GM08714 (cell line): Measurements from ENCODE around the gene IL18BP.

Experiments
- H3K4me3 ChIP-seq: fragments of 200-500 bp; sonication (Bioruptor generic); 2 replicates; pipeline ENCODE4 v1.5.1; 2014; ENCODE audit warnings: mild to moderate bottlenecking, low read length, inconsistent platforms
- ZNF274 ChIP-seq: IDR thresholded peaks from 2 replicates; pipeline ENCODE4 v1.6.1; 2012; ENCODE audit warnings: mild to moderate bottlenecking, low read depth, low read length

Gene IL18BP

DNA sequence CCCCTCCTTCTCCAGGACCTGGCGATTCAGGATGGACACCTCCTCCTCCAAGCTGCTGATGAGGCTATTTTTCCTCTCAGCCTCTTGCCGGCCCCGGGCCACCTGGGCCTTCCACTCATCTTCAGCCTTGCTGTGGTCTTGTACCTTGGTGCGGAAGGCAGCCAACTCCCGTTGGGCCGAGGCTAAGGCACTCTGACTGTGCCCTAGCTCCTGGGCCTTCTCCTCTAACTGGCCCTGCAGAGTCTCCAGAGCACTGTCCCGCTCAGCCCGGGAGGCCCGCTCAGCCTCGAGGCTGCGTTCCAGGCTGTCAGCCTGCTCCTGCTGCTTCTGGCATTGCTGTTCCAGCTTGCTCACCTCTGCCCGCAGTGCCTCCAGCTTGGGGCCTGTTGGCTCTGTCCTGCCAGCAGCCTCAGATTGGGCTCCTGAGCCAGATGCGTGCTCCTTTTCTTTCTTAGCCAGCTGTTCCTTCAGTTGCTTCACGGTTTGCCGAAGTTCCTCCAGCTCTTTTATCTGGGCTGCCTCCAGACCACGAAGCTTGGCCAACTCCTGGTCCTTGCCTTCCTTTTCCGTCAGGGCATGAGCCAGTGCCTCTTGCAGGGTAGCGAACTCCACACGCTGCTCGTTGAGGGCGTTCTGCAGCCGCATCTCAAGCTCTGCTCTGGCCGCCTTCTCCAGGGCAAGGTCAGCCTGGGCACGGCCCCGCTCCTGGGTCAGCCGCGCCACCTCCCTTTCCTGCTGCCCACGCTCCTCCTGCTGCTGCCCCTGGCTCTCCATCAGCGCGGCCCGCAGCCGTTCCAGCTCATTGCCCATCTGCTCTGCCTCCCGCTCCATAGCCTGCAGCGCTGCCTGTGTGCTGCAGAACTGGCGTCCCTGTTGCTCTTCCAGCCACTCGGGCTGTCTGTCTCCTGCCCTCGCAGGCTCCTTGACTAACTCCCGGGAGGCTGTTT lies 15.3 kb downstream of the IL18BP start:
- H3K4me3 ChIP-seq: no peak overlapping the region
- no peak for TF ChIP-seq ZNF274

GRCh38 chr11:72014761-72015320 lies 16.1 kb downstream of the IL18BP start:
- no peak for TF ChIP-seq ZNF274
- no peak overlapping the region for H3K4me3 ChIP-seq

DNA sequence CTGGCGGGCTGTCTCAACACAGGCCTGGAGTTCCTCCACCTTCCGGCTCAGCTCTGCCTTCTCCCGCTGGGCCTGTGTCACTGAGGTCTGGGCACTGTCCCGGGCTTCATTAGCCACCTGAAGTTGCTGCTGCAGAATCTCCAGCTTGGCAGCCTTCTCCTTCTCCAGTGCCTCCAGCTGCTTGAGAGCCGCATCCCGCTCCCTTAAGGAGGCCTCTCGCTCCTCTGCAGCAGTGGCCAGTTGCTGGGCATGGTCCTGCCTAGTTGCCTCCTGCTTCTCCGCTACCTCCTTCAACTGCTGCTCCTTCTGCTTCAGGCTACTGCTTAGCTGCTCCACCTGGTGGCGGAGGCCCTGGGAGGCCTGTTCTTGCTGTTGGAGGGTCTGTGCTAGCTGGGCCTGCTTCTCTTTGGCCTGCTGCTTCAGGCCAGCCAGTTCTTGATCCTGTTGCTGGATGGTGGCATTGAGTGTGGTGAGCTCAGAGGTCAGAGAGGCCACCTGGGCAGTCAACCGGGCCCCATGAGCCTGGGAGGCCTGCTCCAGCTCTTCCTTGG lies 16.9 kb downstream of the IL18BP start:
- TF ChIP-seq ZNF274: no peak
- no peak overlapping the region for H3K4me3 ChIP-seq

- H3K4me3 ChIP-seq: no peak overlapping the region
- TF ChIP-seq ZNF274: no peak
These were observed 19.5 kb downstream of the IL18BP start for GRCh38 chr11:72018171-72018570.

GRCh38 chr11:72023335-72023734 lies 24.6 kb downstream of the IL18BP start:
- H3K4me3 ChIP-seq: no peak overlapping the region
- TF ChIP-seq ZNF274: no peak

GRCh38 chr11:72024069-72024754 lies 25.5 kb downstream of the IL18BP start:
- H3K4me3 ChIP-seq: no peak overlapping the region
- TF ChIP-seq ZNF274: no peak

GRCh38 chr11:72026090-72026489 lies 27.4 kb downstream of the IL18BP start:
- no peak for TF ChIP-seq ZNF274
- no peak overlapping the region for H3K4me3 ChIP-seq

DNA sequence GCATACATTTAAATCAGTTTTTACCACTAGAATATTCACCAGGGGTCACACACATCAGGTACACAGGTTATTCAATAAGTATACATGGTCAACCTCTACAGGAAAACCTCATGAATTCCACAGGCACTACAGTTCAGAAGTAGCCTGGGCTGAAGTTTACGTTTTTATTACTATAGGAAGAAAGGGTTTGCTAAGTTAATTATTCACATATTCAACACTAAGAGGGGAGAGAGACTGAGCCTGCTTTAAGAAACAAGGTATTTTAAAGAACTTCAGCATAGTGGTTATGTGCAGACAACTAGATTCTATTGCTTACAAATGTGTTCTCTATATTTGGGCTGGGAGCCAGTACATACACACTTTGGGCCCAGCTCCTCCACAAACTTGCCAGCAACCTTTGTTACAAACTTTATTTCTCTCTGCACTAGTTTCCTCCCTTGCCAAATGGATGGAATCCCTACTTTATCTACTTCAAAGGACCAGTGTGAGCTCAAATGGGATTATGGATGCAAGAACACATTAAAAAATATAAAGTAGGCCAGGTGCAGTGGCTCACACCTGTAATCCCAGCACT lies 31.9 kb downstream of the IL18BP start:
- no peak overlapping the region for H3K4me3 ChIP-seq
- no peak for TF ChIP-seq ZNF274

- no peak for TF ChIP-seq ZNF274
- H3K4me3 ChIP-seq: no peak overlapping the region
These were observed 38.0 kb downstream of the IL18BP start for GRCh38 chr11:72036687-72037086.

DNA sequence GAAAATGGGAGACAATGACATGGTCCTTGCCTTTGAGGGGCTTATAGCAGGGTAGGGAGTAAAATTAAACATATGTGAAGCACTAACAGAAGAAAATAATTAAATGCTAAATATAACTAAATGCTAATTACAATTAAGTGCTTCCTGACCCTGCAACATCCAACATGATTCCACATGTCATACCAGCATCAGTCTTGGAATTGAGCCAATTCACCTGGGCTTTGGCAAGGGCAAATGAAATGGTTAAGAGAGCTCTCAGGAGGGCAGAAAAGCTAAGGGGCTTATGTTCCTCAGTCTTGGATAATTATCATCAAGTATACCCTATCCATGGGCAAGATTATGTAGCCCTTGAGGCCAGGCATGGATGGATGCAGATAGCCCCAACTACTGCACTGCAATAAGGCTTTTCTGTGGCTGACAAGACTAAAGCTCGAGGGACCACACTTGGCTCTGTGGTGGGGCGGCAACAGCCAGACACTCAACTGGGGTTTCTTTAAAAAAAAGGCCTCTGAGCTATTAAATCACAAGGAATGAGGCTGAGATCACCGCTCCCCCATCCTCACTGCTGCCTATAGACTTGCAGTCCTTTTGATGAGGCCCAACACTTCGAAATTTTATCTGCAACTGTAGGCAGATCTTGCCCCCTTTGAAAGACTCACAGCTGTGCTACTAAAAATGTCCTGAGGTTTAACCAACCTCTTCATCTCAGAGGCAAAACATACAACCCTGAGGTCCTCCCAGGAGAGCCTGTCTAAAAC lies 39.0 kb downstream of the IL18BP start:
- peak overlapping the region; percentile 27; the same call in 1 of the 2 replicates for H3K4me3 ChIP-seq

GRCh38 chr11:72038491-72038890 lies 39.8 kb downstream of the IL18BP start:
- H3K4me3 ChIP-seq: peak overlapping the region; percentile 58; the same call in 1 of the 2 replicates

More for the DNA sequence above, 39.0 kb downstream of the IL18BP start:
- TF ChIP-seq ZNF274: no peak

GRCh38 chr11:72039031-72039855 lies 40.5 kb downstream of the IL18BP start:
- no peak for TF ChIP-seq ZNF274
- peak overlapping the region; percentile 58; the same call in 1 of the 2 replicates for H3K4me3 ChIP-seq

More at GRCh38 chr11:72038491-72038890, 39.8 kb downstream of the IL18BP start:
- no peak for TF ChIP-seq ZNF274

GRCh38 chr11:72039856-72040401 lies 41.2 kb downstream of the IL18BP start:
- no peak for TF ChIP-seq ZNF274
- H3K4me3 ChIP-seq: peak overlapping the region; percentile 58; the same call in 1 of the 2 replicates
